ENCODE measurements around the gene SEC14L1.
A peak's percentile ranks its signal among the peaks of the same experiment; 100 is the strongest.

The SEC14L1 gene

GRCh38 chr17:77180503-77181357, 40.0 kb downstream of the SEC14L1 start:
- peak overlapping the region; percentile 93 for H3K27ac Mint-ChIP-seq
- peaks cover 33% of the 10 kb centered on the region for H3K4me1 Mint-ChIP-seq
- H3K4me3 Mint-ChIP-seq: peak overlapping the region; percentile 63

GRCh38 chr17:77182205-77183172, 41.7 kb downstream of the SEC14L1 start:
- no peaks in the 10 kb centered on the region for H3K9me3 Mint-ChIP-seq
- peaks cover 11% of the 10 kb centered on the region for H3K36me3 Mint-ChIP-seq
- peaks cover 33% of the 10 kb centered on the region for H3K4me1 Mint-ChIP-seq
- peak overlapping the region; percentile 63 for H3K4me3 Mint-ChIP-seq
- DNase-seq (ENCODE audit: low spot score in 2 of 2): no peak
- H3K27ac Mint-ChIP-seq: peak overlapping the region; percentile 93
- ATAC-seq: peak; percentile 47

More at GRCh38 chr17:77180503-77181357, 40.0 kb downstream of the SEC14L1 start:
- DNase-seq (ENCODE audit: low spot score in 2 of 2): no peak
- peaks cover 16% of the 10 kb centered on the region for H3K36me3 Mint-ChIP-seq
- ATAC-seq: no peak
- H3K9me3 Mint-ChIP-seq: no peaks in the 10 kb centered on the region

- ATAC-seq (no peak), DNase-seq (ENCODE audit: low spot score in 2 of 2) (no peak)
- peaks cover 11% of the 10 kb centered on the region for H3K36me3 Mint-ChIP-seq
- no peak overlapping the region for H3K4me3 Mint-ChIP-seq
- no peak overlapping the region for H3K27ac Mint-ChIP-seq
- no peaks in the 10 kb centered on the region for H3K9me3 Mint-ChIP-seq
- H3K4me1 Mint-ChIP-seq: peaks cover 40% of the 10 kb centered on the region
These were observed 43.7 kb downstream of the SEC14L1 start for GRCh38 chr17:77184474-77184873.

GRCh38 chr17:77185137-77185536, 44.4 kb downstream of the SEC14L1 start:
- H3K9me3 Mint-ChIP-seq: no peaks in the 10 kb centered on the region
- H3K4me3 Mint-ChIP-seq: no peak overlapping the region

GRCh38 chr17:77186141-77186604, 45.4 kb downstream of the SEC14L1 start:
- Mint-ChIP-seq H3K4me3 (no peak overlapping the region), H3K36me3 (peaks cover 25% of the 10 kb centered on the region), H3K27ac (no peak overlapping the region), H3K4me1 (peaks cover 46% of the 10 kb centered on the region), H3K9me3 (no peaks in the 10 kb centered on the region)
- ATAC-seq (peak; percentile 80), DNase-seq (ENCODE audit: low spot score in 2 of 2) (peak; percentile 25 to 64)

More at GRCh38 chr17:77185137-77185536, 44.4 kb downstream of the SEC14L1 start:
- Mint-ChIP-seq H3K36me3 (peaks cover 14% of the 10 kb centered on the region), H3K27ac (no peak overlapping the region), H3K4me1 (peaks cover 42% of the 10 kb centered on the region)
- no peak for DNase-seq (ENCODE audit: low spot score in 2 of 2)
- ATAC-seq: no peak

- Mint-ChIP-seq H3K4me3 (peak overlapping the region; percentile 58), H3K27ac (peak overlapping the region; percentile 86), H3K9me3 (no peaks in the 10 kb centered on the region), H3K36me3 (peaks cover 41% of the 10 kb centered on the region), H3K4me1 (peaks cover 33% of the 10 kb centered on the region)
- no peak for DNase-seq (ENCODE audit: low spot score in 2 of 2)
- no peak for ATAC-seq
These were observed 47.6 kb downstream of the SEC14L1 start for GRCh38 chr17:77188084-77189066.

GRCh38 chr17:77189148-77189547, 48.4 kb downstream of the SEC14L1 start:
- Mint-ChIP-seq H3K4me1 (peaks cover 35% of the 10 kb centered on the region), H3K36me3 (peaks cover 44% of the 10 kb centered on the region), H3K4me3 (peak overlapping the region; percentile 58), H3K9me3 (no peaks in the 10 kb centered on the region), H3K27ac (peak overlapping the region; percentile 86)
- DNase-seq (ENCODE audit: low spot score in 2 of 2): peak; percentile 11 to 56
- ATAC-seq: peak; percentile 90

- Mint-ChIP-seq H3K9me3 (no peaks in the 10 kb centered on the region), H3K4me3 (no peak overlapping the region), H3K36me3 (peaks cover 58% of the 10 kb centered on the region), H3K4me1 (peaks cover 35% of the 10 kb centered on the region), H3K27ac (peak overlapping the region; percentile 86)
- DNase-seq (ENCODE audit: low spot score in 2 of 2) (no peak), ATAC-seq (no peak)
These were observed 49.8 kb downstream of the SEC14L1 start for GRCh38 chr17:77190576-77190975.

- Mint-ChIP-seq H3K4me3 (no peak overlapping the region), H3K4me1 (peaks cover 35% of the 10 kb centered on the region), H3K36me3 (peaks cover 65% of the 10 kb centered on the region), H3K27ac (no peak overlapping the region), H3K9me3 (no peaks in the 10 kb centered on the region)
- ATAC-seq: no peak
- DNase-seq (ENCODE audit: low spot score in 2 of 2): no peak
These were observed 50.5 kb downstream of the SEC14L1 start for GRCh38 chr17:77191244-77191643.

- H3K4me3 Mint-ChIP-seq: no peak overlapping the region
- H3K4me1 Mint-ChIP-seq: peaks cover 26% of the 10 kb centered on the region
- no peaks in the 10 kb centered on the region for H3K9me3 Mint-ChIP-seq
- ATAC-seq: no peak
- peak overlapping the region; percentile 84 for H3K27ac Mint-ChIP-seq
- DNase-seq (ENCODE audit: low spot score in 2 of 2): no peak
- peaks cover 89% of the 10 kb centered on the region for H3K36me3 Mint-ChIP-seq
These were observed 52.9 kb downstream of the SEC14L1 start for GRCh38 chr17:77193653-77194052.

- H3K36me3 Mint-ChIP-seq: peaks cover 94% of the 10 kb centered on the region
- DNase-seq (ENCODE audit: low spot score in 2 of 2) (no peak), ATAC-seq (no peak)
- H3K27ac Mint-ChIP-seq: no peak overlapping the region
- no peaks in the 10 kb centered on the region for H3K9me3 Mint-ChIP-seq
- H3K4me1 Mint-ChIP-seq: peaks cover 21% of the 10 kb centered on the region
- H3K4me3 Mint-ChIP-seq: no peak overlapping the region
These were observed 53.4 kb downstream of the SEC14L1 start for GRCh38 chr17:77194179-77194578.

- H3K36me3 Mint-ChIP-seq: peaks cover 100% of the 10 kb centered on the region
- no peak overlapping the region for H3K27ac Mint-ChIP-seq
- peaks cover 8% of the 10 kb centered on the region for H3K4me1 Mint-ChIP-seq
- no peak overlapping the region for H3K4me3 Mint-ChIP-seq
- ATAC-seq (no peak), DNase-seq (ENCODE audit: low spot score in 2 of 2) (no peak)
- H3K9me3 Mint-ChIP-seq: no peaks in the 10 kb centered on the region
These were observed 55.5 kb downstream of the SEC14L1 start for GRCh38 chr17:77196251-77196650.

- H3K36me3 Mint-ChIP-seq: peaks cover 100% of the 10 kb centered on the region
- no peak overlapping the region for H3K4me3 Mint-ChIP-seq
- H3K9me3 Mint-ChIP-seq: no peaks in the 10 kb centered on the region
These were observed 56.3 kb downstream of the SEC14L1 start for GRCh38 chr17:77197115-77197514.

GRCh38 chr17:77200711-77201110, 59.9 kb downstream of the SEC14L1 start:
- H3K4me1 Mint-ChIP-seq: no peaks in the 10 kb centered on the region
- H3K36me3 Mint-ChIP-seq: peaks cover 100% of the 10 kb centered on the region
- no peak overlapping the region for H3K27ac Mint-ChIP-seq
- DNase-seq (ENCODE audit: low spot score in 2 of 2) (no peak), ATAC-seq (no peak)
- no peak overlapping the region for H3K4me3 Mint-ChIP-seq
- no peaks in the 10 kb centered on the region for H3K9me3 Mint-ChIP-seq

More at GRCh38 chr17:77197115-77197514, 56.3 kb downstream of the SEC14L1 start:
- ATAC-seq (no peak), DNase-seq (ENCODE audit: low spot score in 2 of 2) (no peak)
- Mint-ChIP-seq H3K27ac (no peak overlapping the region), H3K4me1 (peaks cover 6% of the 10 kb centered on the region)

Measured in stimulated activated effector memory CD8-positive, alpha-beta T cell treated with anti-CD3 and anti-CD28 coated beads, Interleukin-12 subunit alpha, Interleukin-12 subunit beta, amount 100 ng/mL, for 72 hours (primary cell).